Diencephalon (tissue), 1 donor: ENCODE results near the gene TFF2. TPM values are rescaled to one million over a fixed set of nuclear protein-coding genes. Genes with fewer than 3 reads are reported as not detected.

Experiments used
- total RNA-seq: library from RNA; depleted of rRNA; stranded (reverse); fragments of >200 nt; gene quantifications from one replicate; pipeline ENCODE4 v1.2.3, GENCODE V29; 2014

The TFF2 gene, protein sequence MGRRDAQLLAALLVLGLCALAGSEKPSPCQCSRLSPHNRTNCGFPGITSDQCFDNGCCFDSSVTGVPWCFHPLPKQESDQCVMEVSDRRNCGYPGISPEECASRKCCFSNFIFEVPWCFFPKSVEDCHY
- not detected for total RNA-seq

DNA sequence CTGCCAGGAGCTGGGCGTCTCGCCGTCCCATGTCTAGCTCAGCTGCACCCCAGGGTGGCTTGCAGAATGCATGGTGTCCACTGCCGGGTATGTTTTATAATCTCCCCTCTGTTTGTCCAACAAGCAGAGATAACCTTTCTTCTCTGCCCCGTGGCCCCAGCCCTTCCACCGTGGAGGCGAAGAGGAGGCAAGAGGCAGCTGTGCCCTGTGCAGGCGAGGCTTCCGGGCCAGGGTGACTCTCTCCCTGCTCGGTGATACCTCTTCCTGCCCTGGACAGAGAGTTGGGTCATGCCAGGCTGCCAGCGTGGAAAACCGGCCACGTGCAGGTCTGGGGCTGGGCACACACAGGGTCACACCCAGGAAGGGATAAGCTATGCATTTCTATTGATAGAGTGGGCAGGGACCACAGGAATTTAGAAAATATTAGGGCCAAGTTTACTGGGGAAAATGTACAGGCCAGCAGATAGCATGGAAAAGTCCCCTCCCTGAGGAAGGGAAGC lies at the start of gene TFF2:
TSS of gene TFF2 (minus strand) at position 68 of the 500 bp plus-strand sequence. CDS start at position 31, 37 bp downstream.

DNA sequence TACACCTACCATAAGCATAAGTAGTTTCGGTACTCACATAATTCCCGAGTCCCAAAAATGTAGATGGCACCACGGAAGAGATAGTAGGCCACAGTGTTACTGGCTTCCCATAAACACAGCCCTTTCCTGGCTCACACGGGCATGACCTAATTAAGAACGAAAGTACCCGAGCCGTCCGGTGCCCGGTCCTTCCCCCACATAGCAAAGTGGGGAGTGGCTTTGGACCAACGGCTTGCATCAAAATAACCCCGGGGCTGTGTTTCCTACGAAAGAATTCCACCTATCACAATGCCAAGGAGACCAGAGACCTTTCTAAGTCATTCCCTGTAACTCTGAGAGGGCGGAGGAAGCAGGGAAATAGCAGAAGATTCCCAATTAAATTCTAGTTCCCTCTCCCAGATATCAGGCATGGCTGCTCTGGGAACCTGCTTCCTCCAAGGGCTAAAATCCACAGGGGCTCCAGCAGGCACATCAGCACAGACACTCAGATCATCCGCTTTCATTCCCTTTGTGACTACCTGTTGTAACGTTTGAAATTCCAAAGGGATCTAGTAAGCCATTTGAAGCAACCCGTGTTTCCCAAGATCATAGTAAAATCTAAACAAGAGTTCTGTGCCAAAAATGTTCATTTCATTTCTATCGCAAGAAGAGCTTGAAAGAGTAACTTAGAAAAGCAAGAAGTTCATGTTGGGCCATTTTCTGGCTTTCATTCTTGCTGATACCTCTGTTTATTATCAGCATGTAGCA lies 45.3 kb upstream of the TFF2 start, which contains the start of gene TMPRSS3:
TSS of gene TMPRSS3 (minus strand) at position 148 of the 747 bp plus-strand sequence. CDS start 635 bp downstream, outside the sequence.

GRCh38 chr21:42366292-42367010 lies 15.7 kb upstream of the TFF2 start, which contains the start of gene TFF1:
TSS of gene TFF1 (minus strand) at chr21:42366535. CDS start at chr21:42366495, 40 bp downstream.

GRCh38 chr21:42315296-42315891 lies 35.4 kb downstream of the TFF2 start, which contains the start of gene TFF3:
TSS of gene TFF3 (minus strand) at chr21:42315409. CDS start at chr21:42315374, 35 bp downstream.

Other genes starting within 250 kb of the TFF2 start
- 23.5 TPM for gene ABCG1, start 131.9 kb downstream of the TFF2 start, total RNA-seq
- gene TFF3, start 35.6 kb downstream of the TFF2 start, total RNA-seq = not detected
- not detected for gene TFF1, start 15.5 kb upstream of the TFF2 start, total RNA-seq
- 0.23 TPM for gene TMPRSS3, start 45.1 kb upstream of the TFF2 start, total RNA-seq
- gene UBASH3A, start 52.9 kb upstream of the TFF2 start, total RNA-seq = not detected
- gene RSPH1, start 145.2 kb upstream of the TFF2 start, total RNA-seq = 9.9 TPM
- gene SLC37A1, start 162.9 kb upstream of the TFF2 start, total RNA-seq = 40.6 TPM